OCI-LY1 (cell line): ENCODE measurements around the gene TAS2R16.
"Not testable (repeated sequence)": the region's sequence is repeated elsewhere in the genome, so short reads cannot be mapped to it uniquely, and the experiment has no call there.

Experiments used
- H2AFZ ChIP-seq: fragments of 200-600 bp; sonication (generic), shearing (Covaris generic); 2 replicates; pipeline ENCODE4 v1.6.0; 2014; ENCODE audit warnings: antibody characterized with exemption, mild to moderate bottlenecking, low read length
- H3F3A ChIP-seq: fragments of 200-600 bp; sonication (generic), shearing (Covaris generic); 2 replicates; pipeline ENCODE4 v1.6.0; 2014; ENCODE audit warnings: mild to moderate bottlenecking, antibody characterized with exemption, low read length, moderate library complexity; ENCODE audit not compliant: insufficient read depth
- H3K27ac ChIP-seq: fragments of 200-600 bp; sonication (generic); 2 replicates; pipeline ENCODE4 v1.5.1; 2014; ENCODE audit warnings: low read length, mixed run types, mild to moderate bottlenecking, low read depth; ENCODE audit not compliant: poor library complexity, severe bottlenecking
- H3K27me3 ChIP-seq: fragments of 200-600 bp; sonication (generic); 2 replicates; pipeline ENCODE4 v1.6.0; 2014; ENCODE audit warnings: antibody characterized with exemption, mild to moderate bottlenecking, low read length, moderate library complexity; ENCODE audit not compliant: insufficient read depth
- H3K36me3 ChIP-seq: fragments of 200-600 bp; sonication (generic); 2 replicates; pipeline ENCODE4 v1.6.1; 2014; ENCODE audit warnings: mild to moderate bottlenecking, antibody characterized with exemption, low read length, moderate library complexity, mixed read lengths; ENCODE audit not compliant: insufficient read depth
- H3K4me1 ChIP-seq: fragments of 200-600 bp; sonication (generic); 2 replicates; pipeline ENCODE4 v1.5.1; 2014; ENCODE audit warnings: mild to moderate bottlenecking, low read length, moderate library complexity; ENCODE audit not compliant: insufficient read depth, severe bottlenecking
- H3K4me2 ChIP-seq: fragments of 200-600 bp; sonication (generic), shearing (Covaris generic); 2 replicates; pipeline ENCODE4 v1.6.1; 2014; ENCODE audit warnings: low read length
- H3K4me3 ChIP-seq: fragments of 200-600 bp; sonication (generic); 2 replicates; pipeline ENCODE4 v1.5.1; 2014; ENCODE audit warnings: low read length, low read depth, mild to moderate bottlenecking, mixed read lengths; ENCODE audit not compliant: poor library complexity, severe bottlenecking
- H3K79me2 ChIP-seq: fragments of 200-600 bp; shearing (Covaris generic); 2 replicates; pipeline ENCODE4 v1.6.1; 2016; ENCODE audit warnings: mixed run types, low read length, mixed read lengths; ENCODE audit not compliant: insufficient read depth
- H3K9ac ChIP-seq: fragments of 200-600 bp; sonication (generic), shearing (Covaris generic); 2 replicates; pipeline ENCODE4 v1.6.1; 2014; ENCODE audit warnings: mild to moderate bottlenecking, low read length, mixed read lengths
- H3K9me2 ChIP-seq: fragments of 200-600 bp; sonication (generic), shearing (Covaris generic); 2 replicates; pipeline ENCODE4 v1.6.1; 2014; ENCODE audit warnings: low read depth, mild to moderate bottlenecking, low read length, mixed read lengths
- H3K9me3 ChIP-seq: fragments of 200-600 bp; shearing (Covaris generic); 2 replicates; pipeline ENCODE4 v1.6.1; 2014; ENCODE audit warnings: low read length, mixed read lengths
- H4K20me1 ChIP-seq: fragments of 200-600 bp; sonication (generic), shearing (Covaris generic); 2 replicates; pipeline ENCODE4 v1.6.0; 2016; ENCODE audit warnings: mild to moderate bottlenecking, low read length; ENCODE audit not compliant: insufficient read depth
- EZH2 ChIP-seq: fragments of 200-600 bp; sonication (generic), shearing (Covaris generic); IDR thresholded peaks from 2 replicates; pipeline ENCODE4 v1.8.0; 2017; ENCODE audit warnings: borderline replicate concordance, mixed run types, mild to moderate bottlenecking, antibody characterized with exemption, low read length, moderate library complexity, mixed read lengths
- TF ChIP-seq, protein P1 (sequence below): fragments of 200-600 bp; sonication (generic), shearing (Covaris generic); IDR thresholded peaks from 2 replicates; pipeline ENCODE4 v1.5.1; 2017; ENCODE audit warnings: mild to moderate bottlenecking, antibody characterized with exemption, low read length, moderate library complexity, mixed read lengths

Gene TAS2R16

DNA sequence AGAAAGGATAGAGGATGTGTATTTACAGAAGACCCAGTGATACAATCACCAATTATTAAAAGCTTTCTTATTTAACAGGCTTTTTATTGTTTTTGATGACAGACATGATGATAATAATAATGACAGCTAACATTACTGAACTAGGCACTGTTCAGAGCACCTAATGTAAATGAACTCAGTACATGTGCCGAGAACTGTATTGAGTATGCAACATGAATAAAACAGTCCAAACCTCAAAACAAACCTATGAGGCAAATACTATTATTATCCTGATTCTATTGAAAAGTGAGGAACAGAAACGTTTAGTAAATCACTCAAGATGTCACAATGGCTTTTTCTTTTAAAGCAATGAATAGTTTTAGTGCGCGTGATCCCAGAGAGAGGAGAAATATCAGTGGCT is 27.1 kb downstream of the TAS2R16 start:
- H3K27me3 ChIP-seq, result no peaks in the 10 kb centered on the region
- no peak overlapping the region for H3K27ac ChIP-seq
- no peak overlapping the region for H2AFZ ChIP-seq
- H3K4me2 ChIP-seq, result no peak overlapping the region
- H4K20me1 ChIP-seq, result no peaks in the 10 kb centered on the region
- H3K9me3 ChIP-seq, result no peaks in the 10 kb centered on the region
- no peak for TF ChIP-seq EZH2
- TF ChIP-seq, protein P1, sequence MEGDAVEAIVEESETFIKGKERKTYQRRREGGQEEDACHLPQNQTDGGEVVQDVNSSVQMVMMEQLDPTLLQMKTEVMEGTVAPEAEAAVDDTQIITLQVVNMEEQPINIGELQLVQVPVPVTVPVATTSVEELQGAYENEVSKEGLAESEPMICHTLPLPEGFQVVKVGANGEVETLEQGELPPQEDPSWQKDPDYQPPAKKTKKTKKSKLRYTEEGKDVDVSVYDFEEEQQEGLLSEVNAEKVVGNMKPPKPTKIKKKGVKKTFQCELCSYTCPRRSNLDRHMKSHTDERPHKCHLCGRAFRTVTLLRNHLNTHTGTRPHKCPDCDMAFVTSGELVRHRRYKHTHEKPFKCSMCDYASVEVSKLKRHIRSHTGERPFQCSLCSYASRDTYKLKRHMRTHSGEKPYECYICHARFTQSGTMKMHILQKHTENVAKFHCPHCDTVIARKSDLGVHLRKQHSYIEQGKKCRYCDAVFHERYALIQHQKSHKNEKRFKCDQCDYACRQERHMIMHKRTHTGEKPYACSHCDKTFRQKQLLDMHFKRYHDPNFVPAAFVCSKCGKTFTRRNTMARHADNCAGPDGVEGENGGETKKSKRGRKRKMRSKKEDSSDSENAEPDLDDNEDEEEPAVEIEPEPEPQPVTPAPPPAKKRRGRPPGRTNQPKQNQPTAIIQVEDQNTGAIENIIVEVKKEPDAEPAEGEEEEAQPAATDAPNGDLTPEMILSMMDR, result no peak
- H3K36me3 ChIP-seq, result no peaks in the 10 kb centered on the region
- H3K79me2 ChIP-seq, result no peaks in the 10 kb centered on the region
- H3K4me3 ChIP-seq, result no peak overlapping the region
- no peaks in the 10 kb centered on the region for H3F3A ChIP-seq
- H3K9ac ChIP-seq, result no peak overlapping the region
- H3K9me2 ChIP-seq, result no peaks in the 10 kb centered on the region; the same call in 1 of the 2 replicates
- no peaks in the 10 kb centered on the region for H3K4me1 ChIP-seq

DNA sequence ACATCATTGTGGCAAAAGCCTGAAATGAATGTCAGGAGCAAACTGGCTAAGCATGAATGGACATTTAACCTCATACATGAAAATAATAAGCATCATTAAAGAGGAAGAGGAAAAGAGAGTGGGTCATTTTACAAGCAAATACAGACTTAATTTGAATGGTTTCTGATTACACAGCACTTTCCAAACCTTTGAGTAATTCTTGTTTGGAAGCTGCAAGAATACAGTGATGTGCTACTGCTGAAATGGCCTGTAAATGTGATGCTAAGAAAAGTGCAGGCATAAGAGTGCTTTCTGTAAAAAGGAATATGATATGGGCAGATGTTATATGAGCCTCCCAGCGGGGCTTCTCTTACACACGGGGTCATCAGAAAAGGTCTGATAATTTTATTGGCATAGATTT is 30.2 kb downstream of the TAS2R16 start:
- H3K4me2 ChIP-seq, result no peak overlapping the region
- no peaks in the 10 kb centered on the region for H3K4me1 ChIP-seq
- no peaks in the 10 kb centered on the region for H3F3A ChIP-seq
- no peak overlapping the region for H3K9ac ChIP-seq
- H3K9me2 ChIP-seq, result no peaks in the 10 kb centered on the region
- no peaks in the 10 kb centered on the region for H4K20me1 ChIP-seq
- no peaks in the 10 kb centered on the region for H3K27me3 ChIP-seq
- no peaks in the 10 kb centered on the region for H3K36me3 ChIP-seq
- TF ChIP-seq EZH2, result no peak
- TF ChIP-seq, protein P1, result no peak
- H3K27ac ChIP-seq, result no peak overlapping the region
- H3K9me3 ChIP-seq, result no peaks in the 10 kb centered on the region
- H2AFZ ChIP-seq, result no peak overlapping the region
- H3K4me3 ChIP-seq, result no peak overlapping the region
- H3K79me2 ChIP-seq, result no peaks in the 10 kb centered on the region

DNA sequence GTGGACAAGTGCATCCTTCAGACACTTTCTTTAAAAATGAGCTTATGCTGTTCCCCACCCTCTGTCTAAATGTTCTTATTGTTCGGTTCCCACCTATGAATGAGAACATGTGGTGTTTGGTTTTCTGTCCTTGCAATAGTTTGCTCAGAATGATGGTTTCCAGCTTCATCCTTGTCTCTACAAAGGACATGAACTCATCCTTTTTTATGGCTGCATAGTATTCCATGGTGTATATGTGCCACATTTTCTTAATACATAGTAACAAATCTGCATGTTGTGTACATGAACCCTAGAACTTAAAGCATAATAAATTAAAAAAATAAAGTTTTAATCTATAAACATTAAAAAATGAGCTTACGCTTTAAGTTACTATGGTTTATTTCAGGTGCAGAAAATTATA is 41.8 kb downstream of the TAS2R16 start:
- H3F3A ChIP-seq, H3K9me3 ChIP-seq, H3K4me1 ChIP-seq: not testable (repeated sequence)

DNA sequence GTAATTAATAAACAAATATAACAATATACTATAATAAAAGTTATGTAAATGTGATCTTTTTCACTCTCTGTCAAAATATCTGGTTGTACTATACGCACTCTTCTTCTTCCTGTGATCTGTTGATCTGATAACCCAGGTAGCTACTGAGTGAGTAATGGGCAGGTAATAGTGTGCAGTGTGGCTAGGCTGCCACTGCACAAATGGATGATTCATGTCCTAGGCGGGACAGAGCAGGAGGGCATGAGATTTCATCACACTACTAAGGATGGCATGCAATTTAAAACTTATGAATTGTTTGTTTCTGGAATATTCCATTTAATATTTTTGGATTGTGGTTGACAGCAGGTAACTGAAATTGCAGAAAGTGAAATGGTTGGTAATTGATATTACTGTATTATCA is 44.5 kb downstream of the TAS2R16 start:
- no peak overlapping the region for H3K4me2 ChIP-seq
- no peaks in the 10 kb centered on the region for H3F3A ChIP-seq
- H3K9me2 ChIP-seq, result no peaks in the 10 kb centered on the region
- H3K79me2 ChIP-seq, result no peaks in the 10 kb centered on the region
- H3K4me3 ChIP-seq, result no peak overlapping the region
- no peaks in the 10 kb centered on the region for H3K27me3 ChIP-seq
- no peaks in the 10 kb centered on the region for H3K9me3 ChIP-seq
- no peaks in the 10 kb centered on the region for H4K20me1 ChIP-seq
- TF ChIP-seq, protein P1, result no peak
- TF ChIP-seq EZH2, result no peak
- H3K27ac ChIP-seq, result no peak overlapping the region
- H3K4me1 ChIP-seq, result no peaks in the 10 kb centered on the region
- no peak overlapping the region for H3K9ac ChIP-seq
- H2AFZ ChIP-seq, result no peak overlapping the region
- no peaks in the 10 kb centered on the region for H3K36me3 ChIP-seq

More for the DNA sequence above, 41.8 kb downstream of the TAS2R16 start:
- H2AFZ ChIP-seq, H3K9me2 ChIP-seq, H3K4me3 ChIP-seq, H3K4me2 ChIP-seq, H3K27me3 ChIP-seq, H3K36me3 ChIP-seq, H3K9ac ChIP-seq, H3K27ac ChIP-seq, H3K79me2 ChIP-seq, H4K20me1 ChIP-seq: not testable (repeated sequence)
